Fibroblast of lung (primary cell): ENCODE measurements around the gene PRSS12.

Experiments used
- EZH2 ChIP-seq: IDR thresholded peaks from 2 replicates; pipeline ENCODE4 v1.5.1; 2012; ENCODE audit warnings: low read length, control low read depth, mild to moderate bottlenecking; ENCODE audit errors: missing control alignments
- TF ChIP-seq, protein P1 (sequence below), 2 donors: IDR thresholded peaks in 1 of 2; conservative IDR thresholded peaks in 1 of 2; 1 replicate in 1 of 2; 2 replicates in 1 of 2; pipeline ENCODE4 v1.5.1; 2011 to 2012; ENCODE audit warnings: low read length in 2 of 2, control low read depth in 1 of 2, inconsistent platforms in 1 of 2, low read depth in 1 of 2, mild to moderate bottlenecking in 1 of 2

DNA sequence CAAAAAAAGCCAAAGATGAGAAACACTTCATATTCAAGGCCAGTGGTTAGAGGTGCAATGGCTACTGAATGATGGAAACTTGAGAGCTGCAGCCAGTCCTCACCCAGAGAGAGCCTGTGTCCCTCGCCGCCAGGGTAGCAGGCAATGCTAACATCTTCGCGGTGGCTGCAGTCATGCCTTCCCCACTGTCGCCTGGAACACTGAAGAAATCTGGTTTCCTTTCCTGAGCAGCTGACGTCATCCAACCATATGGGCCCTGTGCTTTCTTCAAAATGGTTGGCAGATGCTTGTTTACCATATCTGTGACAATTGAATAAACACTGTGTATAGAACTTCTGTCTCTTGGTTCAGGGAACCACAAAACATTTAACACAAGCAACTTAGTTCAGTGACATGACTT, 39.7 kb downstream of the PRSS12 start:
- TF ChIP-seq, protein P1, sequence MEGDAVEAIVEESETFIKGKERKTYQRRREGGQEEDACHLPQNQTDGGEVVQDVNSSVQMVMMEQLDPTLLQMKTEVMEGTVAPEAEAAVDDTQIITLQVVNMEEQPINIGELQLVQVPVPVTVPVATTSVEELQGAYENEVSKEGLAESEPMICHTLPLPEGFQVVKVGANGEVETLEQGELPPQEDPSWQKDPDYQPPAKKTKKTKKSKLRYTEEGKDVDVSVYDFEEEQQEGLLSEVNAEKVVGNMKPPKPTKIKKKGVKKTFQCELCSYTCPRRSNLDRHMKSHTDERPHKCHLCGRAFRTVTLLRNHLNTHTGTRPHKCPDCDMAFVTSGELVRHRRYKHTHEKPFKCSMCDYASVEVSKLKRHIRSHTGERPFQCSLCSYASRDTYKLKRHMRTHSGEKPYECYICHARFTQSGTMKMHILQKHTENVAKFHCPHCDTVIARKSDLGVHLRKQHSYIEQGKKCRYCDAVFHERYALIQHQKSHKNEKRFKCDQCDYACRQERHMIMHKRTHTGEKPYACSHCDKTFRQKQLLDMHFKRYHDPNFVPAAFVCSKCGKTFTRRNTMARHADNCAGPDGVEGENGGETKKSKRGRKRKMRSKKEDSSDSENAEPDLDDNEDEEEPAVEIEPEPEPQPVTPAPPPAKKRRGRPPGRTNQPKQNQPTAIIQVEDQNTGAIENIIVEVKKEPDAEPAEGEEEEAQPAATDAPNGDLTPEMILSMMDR (conservative IDR thresholded peaks at IDR 0.05 in 1 of 2, IDR thresholded peaks at IDR 0.05 in 1 of 2; ENCODE audit: low read depth in 1 of 2, low read length in 2 of 2): no peak
- TF ChIP-seq EZH2: no peak
